Nephron (organoid): ENCODE measurements around the gene NPW.

Experiments
- H3K27ac Mint-ChIP-seq, 3 experiments: 2 replicates each; pipeline ENCODE4 v1.8.0; 2020; ENCODE audit warnings: mixed read lengths in 3 of 3, mild to moderate bottlenecking in 2 of 3, moderate library complexity in 1 of 3
- H3K27me3 Mint-ChIP-seq: 2 replicates; pipeline ENCODE4 v1.8.0; 2021; ENCODE audit warnings: low read depth, mild to moderate bottlenecking, moderate library complexity, mixed read lengths
- H3K36me3 Mint-ChIP-seq: 2 replicates; pipeline ENCODE4 v1.8.0; 2020; ENCODE audit warnings: low read depth, mixed read lengths
- H3K4me1 Mint-ChIP-seq: 2 replicates; pipeline ENCODE4 v1.8.0; 2020; ENCODE audit warnings: mixed read lengths
- H3K4me3 Mint-ChIP-seq, 3 experiments: 2 replicates each; pipeline ENCODE4 v1.8.0; 2020; ENCODE audit warnings: mild to moderate bottlenecking in 3 of 3, mixed read lengths in 3 of 3, moderate library complexity in 2 of 3
- H3K9me3 Mint-ChIP-seq: 2 replicates; pipeline ENCODE4 v1.8.0; 2020; ENCODE audit warnings: mixed read lengths
- TF ChIP-seq, protein P1 (sequence below), 3 experiments: fragments of 200-600 bp; sonication (generic); IDR thresholded peaks; one replicate each; pipeline ENCODE4 v1.5.0; 2021; ENCODE audit warnings: antibody characterized with exemption in 3 of 3; ENCODE audit not compliant: unreplicated experiment in 3 of 3

Gene NPW

DNA sequence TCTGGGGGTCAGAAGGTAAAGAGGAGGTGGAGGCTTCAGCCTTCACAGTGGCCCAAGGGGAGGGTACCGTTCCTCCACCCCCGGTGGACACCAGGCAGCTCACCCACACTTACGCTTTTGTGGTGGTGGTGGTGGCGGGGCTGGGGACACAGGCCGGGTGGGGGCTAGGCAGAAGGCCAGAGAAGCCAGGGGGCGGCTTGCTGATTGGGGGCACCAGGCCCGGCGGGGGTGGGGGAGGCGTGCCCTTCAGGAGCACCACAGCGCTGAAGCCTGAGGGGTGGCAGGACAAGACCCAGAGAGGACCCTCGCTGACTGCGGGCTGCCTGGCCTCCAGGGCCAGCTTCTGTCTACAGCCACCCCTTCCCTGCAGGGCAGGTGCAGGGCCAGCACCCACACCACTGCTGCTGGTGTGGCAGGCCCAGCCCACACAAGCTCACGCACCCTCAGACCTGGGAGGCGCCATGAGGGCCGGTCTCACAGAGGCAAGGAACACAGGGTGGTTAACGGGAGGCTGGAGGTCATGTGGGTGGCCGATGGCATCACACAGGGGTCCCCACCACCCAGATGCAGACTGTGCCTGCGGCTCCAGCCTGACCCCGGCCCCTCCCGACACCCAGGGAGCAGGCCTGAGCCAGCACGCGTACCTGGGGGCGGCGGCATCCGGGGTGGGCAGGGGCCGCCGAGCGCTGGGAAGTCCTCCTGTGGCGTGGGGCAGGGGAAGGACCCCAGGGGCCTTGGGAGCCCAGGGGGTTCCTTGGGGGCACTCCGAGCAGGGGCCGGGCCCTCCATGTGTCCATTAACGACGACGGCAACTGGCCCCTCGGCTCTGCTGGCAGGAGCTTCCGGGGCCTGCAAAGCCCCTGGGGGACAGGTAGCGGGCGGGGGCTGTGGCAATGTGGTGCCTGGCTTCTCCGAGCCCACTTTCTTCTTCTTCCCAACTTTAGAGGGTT is 20.5 kb upstream of the NPW start:
- TF ChIP-seq, protein P1, sequence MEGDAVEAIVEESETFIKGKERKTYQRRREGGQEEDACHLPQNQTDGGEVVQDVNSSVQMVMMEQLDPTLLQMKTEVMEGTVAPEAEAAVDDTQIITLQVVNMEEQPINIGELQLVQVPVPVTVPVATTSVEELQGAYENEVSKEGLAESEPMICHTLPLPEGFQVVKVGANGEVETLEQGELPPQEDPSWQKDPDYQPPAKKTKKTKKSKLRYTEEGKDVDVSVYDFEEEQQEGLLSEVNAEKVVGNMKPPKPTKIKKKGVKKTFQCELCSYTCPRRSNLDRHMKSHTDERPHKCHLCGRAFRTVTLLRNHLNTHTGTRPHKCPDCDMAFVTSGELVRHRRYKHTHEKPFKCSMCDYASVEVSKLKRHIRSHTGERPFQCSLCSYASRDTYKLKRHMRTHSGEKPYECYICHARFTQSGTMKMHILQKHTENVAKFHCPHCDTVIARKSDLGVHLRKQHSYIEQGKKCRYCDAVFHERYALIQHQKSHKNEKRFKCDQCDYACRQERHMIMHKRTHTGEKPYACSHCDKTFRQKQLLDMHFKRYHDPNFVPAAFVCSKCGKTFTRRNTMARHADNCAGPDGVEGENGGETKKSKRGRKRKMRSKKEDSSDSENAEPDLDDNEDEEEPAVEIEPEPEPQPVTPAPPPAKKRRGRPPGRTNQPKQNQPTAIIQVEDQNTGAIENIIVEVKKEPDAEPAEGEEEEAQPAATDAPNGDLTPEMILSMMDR (IDR thresholded peaks at IDR 0.05; ENCODE audit: unreplicated experiment in 3 of 3) = no peak

DNA sequence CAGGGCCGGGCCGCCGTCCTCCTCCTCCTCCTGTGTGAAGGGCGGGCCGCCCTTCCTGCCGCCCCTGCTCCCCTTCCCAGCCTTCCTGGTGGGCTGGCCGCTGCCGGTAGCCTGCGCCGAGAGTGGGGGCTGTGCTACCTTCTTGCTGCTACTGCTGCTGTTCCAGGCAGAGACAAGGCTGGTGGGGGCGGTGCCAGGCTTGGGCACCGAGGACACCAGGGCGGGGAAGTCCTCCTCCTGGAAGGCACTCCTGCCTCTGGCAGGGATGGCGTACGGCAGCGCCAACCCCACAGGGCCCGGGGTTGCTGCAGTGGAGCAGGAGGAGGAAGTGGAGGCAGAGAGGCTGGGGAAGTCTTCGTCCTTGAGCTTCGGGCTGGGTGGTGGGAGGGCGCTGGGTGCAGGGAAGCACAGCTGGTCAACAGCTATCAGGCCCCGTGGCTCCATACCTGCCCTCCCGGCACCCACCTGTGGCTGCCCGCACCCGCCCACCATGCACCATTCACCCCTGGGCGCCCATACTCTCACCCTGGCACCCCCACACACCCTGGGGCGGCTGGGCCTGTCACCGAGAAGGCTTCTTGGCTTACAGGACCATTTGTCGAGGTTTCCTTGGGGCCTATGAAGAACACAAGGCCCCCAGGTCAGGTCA is 19.6 kb upstream of the NPW start:
- Mint-ChIP-seq H3K27ac (no peak overlapping the region), H3K36me3 (peaks cover 23% of the 10 kb centered on the region), H3K9me3 (no peaks in the 10 kb centered on the region), H3K27me3 (peaks cover 4% of the 10 kb centered on the region), H3K4me1 (peaks cover 9% of the 10 kb centered on the region), H3K4me3 (no peak overlapping the region)
- TF ChIP-seq, protein P1 (IDR thresholded peaks at IDR 0.05; ENCODE audit: unreplicated experiment in 3 of 3) = no peak

More for the DNA sequence above, 20.5 kb upstream of the NPW start:
- H3K4me3 Mint-ChIP-seq = no peak overlapping the region
- no peak overlapping the region for H3K27ac Mint-ChIP-seq
- H3K9me3 Mint-ChIP-seq = no peaks in the 10 kb centered on the region
- H3K36me3 Mint-ChIP-seq = peaks cover 23% of the 10 kb centered on the region
- peaks cover 6% of the 10 kb centered on the region for H3K27me3 Mint-ChIP-seq
- H3K4me1 Mint-ChIP-seq = peaks cover 3% of the 10 kb centered on the region

DNA sequence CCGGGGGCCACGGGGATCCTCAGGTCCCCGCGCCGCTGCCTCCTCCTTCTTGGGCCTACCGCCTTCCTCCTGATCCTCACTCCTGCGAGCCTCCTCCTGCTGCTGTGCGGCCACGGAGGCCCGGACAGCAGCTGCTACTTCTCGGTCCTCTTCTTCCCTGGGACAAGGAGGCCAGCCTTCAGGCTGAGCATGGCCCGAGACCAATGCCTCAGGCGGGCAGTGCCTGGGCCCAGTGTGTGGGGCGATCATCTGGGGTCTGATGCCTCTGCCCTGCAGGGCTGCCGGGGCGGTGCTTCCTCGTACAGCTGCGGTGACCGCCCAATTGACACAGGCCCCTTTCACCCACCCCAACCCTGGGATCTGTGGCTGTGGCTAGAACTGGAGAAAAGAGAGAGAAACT is 18.6 kb upstream of the NPW start:
- Mint-ChIP-seq H3K4me1 (peaks cover 14% of the 10 kb centered on the region), H3K36me3 (peaks cover 18% of the 10 kb centered on the region), H3K4me3 (no peak overlapping the region), H3K27me3 (no peaks in the 10 kb centered on the region), H3K27ac (no peak overlapping the region), H3K9me3 (no peaks in the 10 kb centered on the region)
- TF ChIP-seq, protein P1 (IDR thresholded peaks at IDR 0.05; ENCODE audit: unreplicated experiment in 3 of 3) = no peak

DNA sequence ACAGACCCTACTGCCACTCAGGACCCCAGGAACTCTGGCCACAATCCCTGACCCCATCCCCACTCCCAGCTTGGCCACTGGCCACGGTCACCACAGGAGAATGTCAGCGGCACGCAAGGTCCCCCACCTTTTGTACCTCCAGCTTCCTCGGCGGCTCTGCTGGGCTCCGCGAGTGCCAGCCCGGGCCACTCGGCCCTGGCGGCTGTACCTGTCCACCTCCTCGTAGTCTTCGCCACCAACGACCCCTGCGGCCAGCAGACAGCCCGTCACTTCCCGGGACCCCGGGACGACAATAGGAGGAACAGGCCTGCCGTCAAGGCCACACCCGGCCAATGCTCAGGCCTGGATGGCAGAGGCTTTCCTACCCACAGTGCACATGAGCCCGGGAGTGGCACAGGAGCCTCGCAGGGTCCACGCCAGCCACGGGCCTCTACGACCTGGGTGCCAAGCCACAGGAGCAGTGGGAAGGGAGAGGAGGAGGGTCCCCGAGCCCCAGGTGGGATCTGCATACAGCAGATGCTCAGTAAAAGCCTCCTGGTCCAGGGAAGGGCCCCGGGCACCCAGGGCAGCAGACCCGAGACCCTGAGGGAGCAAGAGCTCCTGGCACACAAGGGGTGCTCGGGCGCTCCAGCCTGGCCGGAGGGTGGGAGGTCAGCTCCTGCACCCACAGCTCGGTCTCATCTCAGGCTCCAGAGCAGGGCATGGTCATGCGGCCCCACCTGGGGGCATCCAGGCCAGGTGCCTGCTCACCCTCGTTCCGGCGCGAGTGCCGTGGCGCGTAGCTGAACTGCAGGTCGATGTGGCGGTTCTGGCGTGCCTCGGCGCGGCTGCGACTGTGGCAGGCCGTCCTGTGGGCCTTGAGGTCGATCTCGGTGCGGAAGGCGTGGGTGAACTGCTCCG is 17.9 kb upstream of the NPW start:
- peaks cover 2% of the 10 kb centered on the region for H3K27me3 Mint-ChIP-seq
- TF ChIP-seq, protein P1 (IDR thresholded peaks at IDR 0.05; ENCODE audit: unreplicated experiment in 3 of 3) = no peak
- H3K36me3 Mint-ChIP-seq = peaks cover 18% of the 10 kb centered on the region
- H3K4me1 Mint-ChIP-seq = peaks cover 16% of the 10 kb centered on the region
- no peak overlapping the region for H3K4me3 Mint-ChIP-seq
- H3K27ac Mint-ChIP-seq = no peak overlapping the region
- no peaks in the 10 kb centered on the region for H3K9me3 Mint-ChIP-seq

DNA sequence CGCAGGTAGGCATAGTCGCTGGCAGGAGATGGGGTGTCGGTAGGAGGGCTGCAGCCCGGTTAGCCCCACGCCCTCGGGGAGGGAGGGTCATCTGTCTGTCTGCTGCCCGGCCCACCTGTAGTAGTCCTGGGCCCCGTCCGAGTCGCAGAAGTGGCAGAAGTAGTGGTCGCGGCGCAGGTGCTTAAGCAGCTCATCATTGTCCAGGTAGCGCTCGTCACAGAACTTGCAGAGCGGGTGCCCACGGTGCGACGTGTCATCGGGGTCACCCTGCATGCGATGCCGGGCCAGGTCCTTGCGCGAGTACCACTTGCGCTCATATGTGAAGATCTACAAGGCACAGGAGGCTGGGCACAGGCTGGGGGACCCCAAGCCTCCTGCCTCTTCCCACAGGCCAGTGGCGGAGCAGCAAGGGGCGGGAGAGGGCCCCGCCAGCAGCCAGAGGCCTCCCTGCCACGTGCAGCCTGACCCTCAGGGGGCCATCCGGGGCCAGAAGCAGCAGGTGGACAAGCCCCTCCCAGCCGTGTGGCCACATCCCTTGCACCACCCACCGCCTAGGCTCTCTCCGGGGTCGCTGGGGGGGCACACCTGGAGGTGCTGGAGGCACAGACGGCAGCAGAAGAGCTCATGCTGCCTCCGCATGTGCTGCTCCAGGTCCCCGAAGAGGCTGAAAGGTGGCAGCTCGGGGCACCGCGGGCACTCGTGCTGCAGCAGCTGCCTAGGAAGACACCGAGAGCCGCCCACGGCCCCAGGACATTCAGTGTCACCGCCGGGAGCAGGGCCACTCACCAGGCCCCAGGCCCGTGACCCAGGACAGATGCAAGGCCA is 17.0 kb upstream of the NPW start:
- TF ChIP-seq, protein P1 (IDR thresholded peaks at IDR 0.05; ENCODE audit: unreplicated experiment in 3 of 3) = no peak
- Mint-ChIP-seq H3K4me3 (no peak overlapping the region), H3K27me3 (peaks cover 4% of the 10 kb centered on the region), H3K9me3 (no peaks in the 10 kb centered on the region), H3K36me3 (peaks cover 14% of the 10 kb centered on the region), H3K27ac (no peak overlapping the region), H3K4me1 (peaks cover 19% of the 10 kb centered on the region)
